ENCODE data around the gene TMCC3.

GRCh38 chr12:94616203-94616729 is 34.1 kb downstream of the TMCC3 start:
- TF ChIP-seq POLR2A (IDR thresholded peaks at IDR 0.05) (no peak), POLR2AphosphoS5 (IDR thresholded peaks at IDR 0.05) (no peak), CTCF (IDR thresholded peaks at IDR 0.05) (no peak)

All from suprapubic skin (tissue), 4 donors.